Middle frontal gyrus (tissue), 1 donor: ENCODE measurements around the gene BACH1.
"Not testable (repeated sequence)": the region's sequence is repeated elsewhere in the genome, so short reads cannot be mapped to it uniquely, and the experiment has no call there.

Experiments
- DNase-seq: peaks from one replicate; pipeline ENCODE4 v3.0.0-alpha.2; 2015; ENCODE audit warnings: low spot score; ENCODE audit errors: extremely low spot score

Gene BACH1

GRCh38 chr21:29343519-29343918, 44.8 kb downstream of the BACH1 start:
- DNase-seq: no peak

- DNase-seq: no peak
Observed at GRCh38 chr21:29346281-29346680, 47.6 kb downstream of the BACH1 start.

- no peak for DNase-seq
Observed at GRCh38 chr21:29346771-29347170, 48.0 kb downstream of the BACH1 start.

- no peak for DNase-seq
Observed at GRCh38 chr21:29347274-29347681, 48.6 kb downstream of the BACH1 start.

GRCh38 chr21:29349702-29350101, 51.0 kb downstream of the BACH1 start:
- DNase-seq: no peak

- no peak for DNase-seq
Observed at GRCh38 chr21:29350246-29350779, 51.6 kb downstream of the BACH1 start.

- DNase-seq: no peak
Observed at GRCh38 chr21:29351691-29352090, 53.0 kb downstream of the BACH1 start.

GRCh38 chr21:29355043-29355710, 56.5 kb downstream of the BACH1 start:
- not testable (repeated sequence) for DNase-seq

GRCh38 chr21:29356291-29356690, 57.6 kb downstream of the BACH1 start:
- not testable (repeated sequence) for DNase-seq

- not testable (repeated sequence) for DNase-seq
Observed at GRCh38 chr21:29356810-29357209, 58.1 kb downstream of the BACH1 start.

GRCh38 chr21:29359718-29360117, 61.0 kb downstream of the BACH1 start:
- DNase-seq: no peak

- no peak for DNase-seq
Observed at GRCh38 chr21:29360799-29361765, 62.4 kb downstream of the BACH1 start.

- DNase-seq: no peak
Observed at GRCh38 chr21:29362758-29363157, 64.0 kb downstream of the BACH1 start.

- no peak for DNase-seq
Observed at GRCh38 chr21:29365661-29366265, 67.0 kb downstream of the BACH1 start.

GRCh38 chr21:29366532-29366931, 67.8 kb downstream of the BACH1 start:
- no peak for DNase-seq

GRCh38 chr21:29367335-29367734, 68.6 kb downstream of the BACH1 start:
- no peak for DNase-seq

- no peak for DNase-seq
Observed at GRCh38 chr21:29368906-29369305, 70.2 kb downstream of the BACH1 start.

GRCh38 chr21:29371464-29371863, 72.7 kb downstream of the BACH1 start:
- DNase-seq: no peak

GRCh38 chr21:29372063-29372802, 73.5 kb downstream of the BACH1 start:
- peak; percentile 58 for DNase-seq

- no peak for DNase-seq
Observed at GRCh38 chr21:29374481-29374880, 75.8 kb downstream of the BACH1 start.

- no peak for DNase-seq
Observed at GRCh38 chr21:29376556-29376955, 77.8 kb downstream of the BACH1 start.
